ENCODE data around the gene GMDS.

Gene GMDS

GRCh38 chr6:2179241-2179640 is 66.2 kb downstream of the GMDS start:
- DNase-seq = no peak

- DNase-seq = no peak
Measured at GRCh38 chr6:2178125-2178524, 67.3 kb downstream of the GMDS start.

GRCh38 chr6:2175825-2176224 is 69.6 kb downstream of the GMDS start:
- no peak for DNase-seq

- no peak for DNase-seq
Measured at GRCh38 chr6:2173203-2173961, 72.0 kb downstream of the GMDS start.

- no peak for DNase-seq
Measured at GRCh38 chr6:2171728-2172127, 73.7 kb downstream of the GMDS start.

- DNase-seq = no peak
Measured at GRCh38 chr6:2168480-2168879, 76.9 kb downstream of the GMDS start.

GRCh38 chr6:2166717-2167116 is 78.7 kb downstream of the GMDS start:
- no peak for DNase-seq

- no peak for DNase-seq
Measured at GRCh38 chr6:2165286-2165685, 80.1 kb downstream of the GMDS start.

GRCh38 chr6:2164481-2164880 is 80.9 kb downstream of the GMDS start:
- no peak for DNase-seq

- DNase-seq = no peak
Measured at GRCh38 chr6:2162079-2162445, 83.3 kb downstream of the GMDS start.

- DNase-seq = no peak
Measured at GRCh38 chr6:2158596-2159271, 86.7 kb downstream of the GMDS start.

- no peak for DNase-seq
Measured at GRCh38 chr6:2157441-2158127, 87.8 kb downstream of the GMDS start.

- DNase-seq = no peak
Measured at GRCh38 chr6:2155206-2155605, 90.2 kb downstream of the GMDS start.

- no peak for DNase-seq
Measured at GRCh38 chr6:2149361-2150006, 95.9 kb downstream of the GMDS start.

- DNase-seq = no peak
Measured at GRCh38 chr6:2148748-2149147, 96.7 kb downstream of the GMDS start.

- DNase-seq = no peak
Measured at GRCh38 chr6:2147766-2148448, 97.5 kb downstream of the GMDS start.

- DNase-seq = no peak
Measured at GRCh38 chr6:2147261-2147660, 98.1 kb downstream of the GMDS start.

GRCh38 chr6:2144210-2144609 is 101.2 kb downstream of the GMDS start:
- DNase-seq = no peak

- no peak for DNase-seq
Measured at GRCh38 chr6:2141644-2142290, 103.6 kb downstream of the GMDS start.

GRCh38 chr6:2140438-2141128 is 104.8 kb downstream of the GMDS start:
- DNase-seq = no peak

Data from nucleus accumbens (tissue), 56 donors.